ENCODE results near the gene SCGB3A2. TPM values are rescaled to one million over a fixed set of nuclear protein-coding genes. Genes with fewer than 3 reads are reported as not detected.
A peak's percentile ranks its signal among the peaks of the same experiment; 100 is the strongest.

Gene SCGB3A2, protein sequence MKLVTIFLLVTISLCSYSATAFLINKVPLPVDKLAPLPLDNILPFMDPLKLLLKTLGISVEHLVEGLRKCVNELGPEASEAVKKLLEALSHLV
- polyA plus RNA-seq: 1 to 10 TPM in 1 of 4 donors, not detected in 3; 4.5 TPM
- long read RNA-seq, donor 1: 0 reads
- long read RNA-seq, donor 2, transcript SCGB3A2-201 (3 exons, 515 nt): major isoform, 9 of 9 reads
- long read RNA-seq, donor 2, partial matches to known transcripts: 0 of 9 reads
- long read RNA-seq, donor 2, other reads (novel, unspliced or antisense): 0 of 9 reads
- long read RNA-seq, donor 3, transcript SCGB3A2-201 (3 exons, 515 nt): major isoform, 29 of 47 reads
- long read RNA-seq, donor 3, partial matches to known transcripts: 18 of 47 reads
- long read RNA-seq, donor 3, other reads (novel, unspliced or antisense): 0 of 47 reads
- long read RNA-seq, donor 4: 0 reads
- long read RNA-seq, donor 5, partial matches to known transcripts: 0 of 2 reads
- long read RNA-seq, donor 5, other reads (novel, unspliced or antisense): 0 of 2 reads
- long read RNA-seq, donor 6: 0 reads
- long read RNA-seq, donor 7, partial matches to known transcripts: 0 of 2 reads
- long read RNA-seq, donor 7, other reads (novel, unspliced or antisense): 0 of 2 reads
- long read RNA-seq, donor 8, partial matches to known transcripts: 0 of 1 reads
- long read RNA-seq, donor 8, other reads (novel, unspliced or antisense): 0 of 1 reads
- long read RNA-seq, donor 9: 0 reads
- long read RNA-seq, donor 10: 0 reads

- DNase-seq: no peak
- no peak for FAIRE-seq
- Histone ChIP-seq H3K9me3 (ENCODE audit: control insufficient read depth in 2 of 2, insufficient read depth in 1 of 2, low read depth in 1 of 2, low read length in 1 of 2) (no peaks in the 10 kb centered on the region), H3K27me3 (ENCODE audit: control insufficient read depth in 3 of 3, insufficient read depth in 3 of 3, low read length in 3 of 3) (no peaks in the 10 kb centered on the region), H3K36me3 (ENCODE audit: control insufficient read depth in 3 of 3, insufficient read depth in 2 of 3, low read depth in 1 of 3, low read length in 3 of 3) (no peaks in the 10 kb centered on the region), H3K27ac (ENCODE audit: low read depth in 1 of 3, low read length in 2 of 3) (no peak within 1 kb of the TSS), H3K4me1 (ENCODE audit: control insufficient read depth in 3 of 3, insufficient read depth in 2 of 3, low read depth in 1 of 3, low read length in 2 of 3) (no peaks in the 10 kb centered on the region), H3K4me3 (ENCODE audit: low read depth in 1 of 3, low read length in 3 of 3) (no peak within 1 kb of the TSS)
- 59 to 67% (median 60%) methylated on average over 2 of the region's 2 CpGs for WGBS, 3 donors
Observed at GRCh38 chr5:147878066-147878759, at the start of gene SCGB3A2. SCGB3A2 (plus strand) TSS chr5:147878711; CDS start chr5:147878804, 93 bp downstream.

GRCh38 chr5:147830035-147830434, 48.5 kb upstream of the SCGB3A2 start:
- DNase-seq (peak in 1 of 2 donors; percentile 26), FAIRE-seq (no peak)
- Histone ChIP-seq H3K4me3 (ENCODE audit: low read depth in 1 of 3, low read length in 3 of 3) (peak overlapping the region in 2 of 3 donors; percentile 36 to 45), H3K36me3 (ENCODE audit: control insufficient read depth in 3 of 3, insufficient read depth in 2 of 3, low read depth in 1 of 3, low read length in 3 of 3) (peaks cover 0 to 3% (median 0%) of the 10 kb centered on the region in 3 donors), H3K27ac (ENCODE audit: low read depth in 1 of 3, low read length in 2 of 3) (peak overlapping the region in 1 of 3 donors; percentile 21), H3K27me3 (ENCODE audit: control insufficient read depth in 3 of 3, insufficient read depth in 3 of 3, low read length in 3 of 3) (no peaks in the 10 kb centered on the region), H3K9me3 (ENCODE audit: control insufficient read depth in 2 of 2, insufficient read depth in 1 of 2, low read depth in 1 of 2, low read length in 1 of 2) (no peaks in the 10 kb centered on the region), H3K4me1 (ENCODE audit: control insufficient read depth in 3 of 3, insufficient read depth in 2 of 3, low read depth in 1 of 3, low read length in 2 of 3) (peaks cover 0 to 23% (median 2%) of the 10 kb centered on the region in 3 donors)

GRCh38 chr5:147831465-147831864, 47.0 kb upstream of the SCGB3A2 start, which contains the start of gene SPINK1:
SPINK1 (minus strand) TSS chr5:147831671; CDS start chr5:147831577, 94 bp downstream.
- Histone ChIP-seq H3K4me1 (ENCODE audit: control insufficient read depth in 3 of 3, insufficient read depth in 2 of 3, low read depth in 1 of 3, low read length in 2 of 3) (peaks cover 0 to 28% (median 2%) of the 10 kb centered on the region in 3 donors), H3K27ac (ENCODE audit: low read depth in 1 of 3, low read length in 2 of 3) (peak within 1 kb of the TSS; percentile 33 to 64 (median 60)), H3K4me3 (ENCODE audit: low read depth in 1 of 3, low read length in 3 of 3) (peak within 1 kb of the TSS; percentile 36 to 50 (median 45)), H3K9me3 (ENCODE audit: control insufficient read depth in 2 of 2, insufficient read depth in 1 of 2, low read depth in 1 of 2, low read length in 1 of 2) (no peaks in the 10 kb centered on the region), H3K27me3 (ENCODE audit: control insufficient read depth in 3 of 3, insufficient read depth in 3 of 3, low read length in 3 of 3) (no peaks in the 10 kb centered on the region), H3K36me3 (ENCODE audit: control insufficient read depth in 3 of 3, insufficient read depth in 2 of 3, low read depth in 1 of 3, low read length in 3 of 3) (peaks cover 0 to 3% (median 0%) of the 10 kb centered on the region in 3 donors)
- peak; percentile 86 to 91 for DNase-seq
- FAIRE-seq: no peak
- 25 to 64% (median 32%) methylated on average over 3 of the region's 3 CpGs for WGBS, 3 donors

GRCh38 chr5:147832541-147832940, 46.0 kb upstream of the SCGB3A2 start:
- Histone ChIP-seq H3K27ac (ENCODE audit: low read depth in 1 of 3, low read length in 2 of 3) (peak overlapping the region; percentile 17 to 64 (median 60)), H3K36me3 (ENCODE audit: control insufficient read depth in 3 of 3, insufficient read depth in 2 of 3, low read depth in 1 of 3, low read length in 3 of 3) (no peaks in the 10 kb centered on the region), H3K9me3 (ENCODE audit: control insufficient read depth in 2 of 2, insufficient read depth in 1 of 2, low read depth in 1 of 2, low read length in 1 of 2) (no peaks in the 10 kb centered on the region), H3K4me3 (ENCODE audit: low read depth in 1 of 3, low read length in 3 of 3) (no peak overlapping the region), H3K27me3 (ENCODE audit: control insufficient read depth in 3 of 3, insufficient read depth in 3 of 3, low read length in 3 of 3) (no peaks in the 10 kb centered on the region), H3K4me1 (ENCODE audit: control insufficient read depth in 3 of 3, insufficient read depth in 2 of 3, low read depth in 1 of 3, low read length in 2 of 3) (peaks cover 0 to 36% (median 2%) of the 10 kb centered on the region in 3 donors)
- DNase-seq (peak in 1 of 2 donors; percentile 27), FAIRE-seq (no peak)
- WGBS, 3 donors: 3 to 42% (median 28%) methylated on average over 1 of the region's 1 CpG

- FAIRE-seq (no peak), DNase-seq (peak; percentile 44 to 66)
- WGBS, 3 donors: 10 to 25% (median 14%) methylated on average over 2 of the region's 2 CpGs
- no peaks in the 10 kb centered on the region for H3K36me3 ChIP-seq (ENCODE audit: control insufficient read depth in 3 of 3, insufficient read depth in 2 of 3, low read depth in 1 of 3, low read length in 3 of 3)
- H3K9me3 ChIP-seq (ENCODE audit: control insufficient read depth in 2 of 2, insufficient read depth in 1 of 2, low read depth in 1 of 2, low read length in 1 of 2): no peaks in the 10 kb centered on the region
- no peak overlapping the region for H3K4me3 ChIP-seq (ENCODE audit: low read depth in 1 of 3, low read length in 3 of 3)
- peaks cover 0 to 37% (median 4%) of the 10 kb centered on the region in 3 donors for H3K4me1 ChIP-seq (ENCODE audit: control insufficient read depth in 3 of 3, insufficient read depth in 2 of 3, low read depth in 1 of 3, low read length in 2 of 3)
- no peak overlapping the region for H3K27ac ChIP-seq (ENCODE audit: low read depth in 1 of 3, low read length in 2 of 3)
- H3K27me3 ChIP-seq (ENCODE audit: control insufficient read depth in 3 of 3, insufficient read depth in 3 of 3, low read length in 3 of 3): no peaks in the 10 kb centered on the region
Observed at GRCh38 chr5:147835386-147835798, 43.1 kb upstream of the SCGB3A2 start.

- FAIRE-seq: no peak
Observed at GRCh38 chr5:147836439-147836838, 42.1 kb upstream of the SCGB3A2 start.

GRCh38 chr5:147842869-147843268, 35.6 kb upstream of the SCGB3A2 start:
- no peak overlapping the region for H3K4me3 ChIP-seq (ENCODE audit: low read depth in 1 of 3, low read length in 3 of 3)
- H3K4me1 ChIP-seq (ENCODE audit: control insufficient read depth in 3 of 3, insufficient read depth in 2 of 3, low read depth in 1 of 3, low read length in 2 of 3): peaks cover 0 to 4% (median 3%) of the 10 kb centered on the region in 3 donors
- WGBS, 3 donors: 47 to 81% (median 75%) methylated on average over 2 of the region's 2 CpGs
- no peaks in the 10 kb centered on the region for H3K9me3 ChIP-seq (ENCODE audit: control insufficient read depth in 2 of 2, insufficient read depth in 1 of 2, low read depth in 1 of 2, low read length in 1 of 2)
- DNase-seq (no peak), FAIRE-seq (no peak)
- H3K27ac ChIP-seq (ENCODE audit: low read depth in 1 of 3, low read length in 2 of 3): no peak overlapping the region
- H3K27me3 ChIP-seq (ENCODE audit: control insufficient read depth in 3 of 3, insufficient read depth in 3 of 3, low read length in 3 of 3): no peaks in the 10 kb centered on the region
- no peaks in the 10 kb centered on the region for H3K36me3 ChIP-seq (ENCODE audit: control insufficient read depth in 3 of 3, insufficient read depth in 2 of 3, low read depth in 1 of 3, low read length in 3 of 3)

More at GRCh38 chr5:147836439-147836838, 42.1 kb upstream of the SCGB3A2 start:
- no peaks in the 10 kb centered on the region for H3K36me3 ChIP-seq (ENCODE audit: control insufficient read depth in 3 of 3, insufficient read depth in 2 of 3, low read depth in 1 of 3, low read length in 3 of 3)
- no peaks in the 10 kb centered on the region for H3K9me3 ChIP-seq (ENCODE audit: control insufficient read depth in 2 of 2, insufficient read depth in 1 of 2, low read depth in 1 of 2, low read length in 1 of 2)
- 74 to 84% (median 81%) methylated on average over 3 of the region's 3 CpGs for WGBS, 3 donors
- no peak overlapping the region for H3K27ac ChIP-seq (ENCODE audit: low read depth in 1 of 3, low read length in 2 of 3)
- no peak for DNase-seq
- peaks cover 0 to 37% (median 4%) of the 10 kb centered on the region in 3 donors for H3K4me1 ChIP-seq (ENCODE audit: control insufficient read depth in 3 of 3, insufficient read depth in 2 of 3, low read depth in 1 of 3, low read length in 2 of 3)
- H3K4me3 ChIP-seq (ENCODE audit: low read depth in 1 of 3, low read length in 3 of 3): no peak overlapping the region
- no peaks in the 10 kb centered on the region for H3K27me3 ChIP-seq (ENCODE audit: control insufficient read depth in 3 of 3, insufficient read depth in 3 of 3, low read length in 3 of 3)

DNA sequence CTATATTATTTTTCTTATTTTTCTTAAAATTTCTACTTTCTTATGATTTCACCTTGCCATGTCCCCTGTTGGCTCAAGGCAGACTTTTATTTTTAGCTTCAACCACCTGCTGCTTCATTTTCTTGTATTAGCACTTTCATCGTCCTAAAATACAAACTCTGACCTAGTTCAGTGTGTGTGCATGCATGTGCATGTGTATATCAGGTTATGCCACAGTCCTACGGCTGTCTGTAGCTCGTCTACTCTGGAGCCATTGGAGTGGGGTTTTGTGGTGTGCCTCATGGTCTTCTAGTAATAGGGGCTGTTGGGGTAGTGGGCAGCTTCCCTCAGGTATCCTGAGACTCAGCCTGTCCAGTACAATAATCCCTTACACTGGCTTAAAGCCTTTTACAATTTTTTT, 33.7 kb upstream of the SCGB3A2 start:
- Histone ChIP-seq H3K4me3 (ENCODE audit: low read depth in 1 of 3, low read length in 3 of 3) (no peak overlapping the region), H3K27ac (ENCODE audit: low read depth in 1 of 3, low read length in 2 of 3) (no peak overlapping the region), H3K4me1 (ENCODE audit: control insufficient read depth in 3 of 3, insufficient read depth in 2 of 3, low read depth in 1 of 3, low read length in 2 of 3) (no peaks in the 10 kb centered on the region), H3K9me3 (ENCODE audit: control insufficient read depth in 2 of 2, insufficient read depth in 1 of 2, low read depth in 1 of 2, low read length in 1 of 2) (no peaks in the 10 kb centered on the region), H3K36me3 (ENCODE audit: control insufficient read depth in 3 of 3, insufficient read depth in 2 of 3, low read depth in 1 of 3, low read length in 3 of 3) (no peaks in the 10 kb centered on the region), H3K27me3 (ENCODE audit: control insufficient read depth in 3 of 3, insufficient read depth in 3 of 3, low read length in 3 of 3) (no peaks in the 10 kb centered on the region)
- 47 to 71% (median 61%) methylated on average over 3 of the region's 3 CpGs for WGBS, 3 donors
- FAIRE-seq (no peak), DNase-seq (no peak)

Measured in small intestine (tissue), 16 donors.